Right ventricle myocardium inferior (tissue), 1 donor: ENCODE results near the gene MPG. TPM values are rescaled to one million over a fixed set of nuclear protein-coding genes. Genes with fewer than 3 reads are reported as not detected.
A peak's percentile ranks its signal among the peaks of the same experiment; 100 is the strongest.

Experiments
- ATAC-seq: fragments of 200-7000 bp; cut with Tn5 transposase; one replicate; pipeline ENCODE4 v1.9.1; 2020; ENCODE audit warnings: mild to moderate bottlenecking, moderate library complexity
- DNase-seq: peaks from one replicate; pipeline ENCODE4 v3.0.0; 2021; ENCODE audit errors: missing footprints
- intact Hi-C: fragments of 100-400 bp; cut with DNase I; formaldehyde crosslinking; loops from one replicate; pipeline ENCODE4 v1.11.0; 2022
- total RNA-seq: library from RNA; stranded (reverse); fragmentation: NEBNext Ultra II Directional; extraction: Animal tissue kit (Norgen Biotek cat#: 25700); gene quantifications from one replicate; pipeline ENCODE4 v1.2.1, GENCODE V29; 2021
- donor health status: DM: no; HTN: yes; CAD: no; lungs with severe emphysema.

The MPG gene
- total RNA-seq, 1 donor from 2014 or later: 37.2 TPM

DNA sequence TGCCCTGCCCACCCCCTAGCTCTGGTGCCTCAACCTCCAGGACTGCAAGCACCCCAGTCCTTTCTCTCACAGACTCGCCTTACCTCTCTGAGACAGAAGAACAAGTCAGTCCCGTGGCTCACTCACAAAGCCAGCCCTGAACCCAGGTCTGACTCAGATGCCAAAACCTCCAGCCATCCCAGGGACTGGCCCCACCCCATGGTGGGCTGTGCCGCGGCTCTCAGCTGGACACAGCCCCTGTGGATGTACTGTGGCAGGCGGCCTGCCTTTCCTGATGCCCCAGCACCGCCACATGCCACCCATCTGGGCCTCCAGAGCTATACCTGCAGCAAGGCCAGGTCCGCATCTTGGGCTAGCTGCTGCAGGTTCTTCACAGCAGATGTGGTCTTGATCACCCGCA is 19.8 kb downstream of the MPG start:
- ATAC-seq (no peak), DNase-seq (no peak)
- intact Hi-C loops: loop anchor here (1.0 kb wide), 1 partner anchor 33 kb away; no protein-coding TSS in a partner anchor

GRCh38 chr16:100989-101388 is 23.0 kb downstream of the MPG start:
- DNase-seq: no peak
- intact Hi-C loops: no loop called here
- ATAC-seq: no peak

DNA sequence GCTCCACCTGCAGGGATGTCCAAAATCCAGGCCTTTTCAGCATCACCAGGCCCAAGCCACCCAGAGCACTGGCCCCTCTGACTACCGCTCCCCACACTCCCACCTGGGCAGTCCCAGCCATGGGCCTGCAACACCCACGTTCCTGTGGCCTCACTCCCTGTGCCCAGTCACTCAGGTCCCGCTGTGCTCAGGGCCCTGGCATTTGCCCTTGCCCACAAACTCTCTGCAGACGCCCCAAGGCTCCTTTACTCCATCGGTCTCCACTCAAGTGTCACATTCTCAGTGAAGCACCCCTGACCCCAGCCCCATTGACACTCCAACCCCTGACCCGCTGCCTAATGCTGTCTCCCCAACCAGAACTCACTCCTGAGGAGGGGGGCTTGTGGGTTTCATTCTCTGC is 23.6 kb downstream of the MPG start:
- no peak for ATAC-seq
- no peak for DNase-seq
- intact Hi-C loops: no loop called here

DNA sequence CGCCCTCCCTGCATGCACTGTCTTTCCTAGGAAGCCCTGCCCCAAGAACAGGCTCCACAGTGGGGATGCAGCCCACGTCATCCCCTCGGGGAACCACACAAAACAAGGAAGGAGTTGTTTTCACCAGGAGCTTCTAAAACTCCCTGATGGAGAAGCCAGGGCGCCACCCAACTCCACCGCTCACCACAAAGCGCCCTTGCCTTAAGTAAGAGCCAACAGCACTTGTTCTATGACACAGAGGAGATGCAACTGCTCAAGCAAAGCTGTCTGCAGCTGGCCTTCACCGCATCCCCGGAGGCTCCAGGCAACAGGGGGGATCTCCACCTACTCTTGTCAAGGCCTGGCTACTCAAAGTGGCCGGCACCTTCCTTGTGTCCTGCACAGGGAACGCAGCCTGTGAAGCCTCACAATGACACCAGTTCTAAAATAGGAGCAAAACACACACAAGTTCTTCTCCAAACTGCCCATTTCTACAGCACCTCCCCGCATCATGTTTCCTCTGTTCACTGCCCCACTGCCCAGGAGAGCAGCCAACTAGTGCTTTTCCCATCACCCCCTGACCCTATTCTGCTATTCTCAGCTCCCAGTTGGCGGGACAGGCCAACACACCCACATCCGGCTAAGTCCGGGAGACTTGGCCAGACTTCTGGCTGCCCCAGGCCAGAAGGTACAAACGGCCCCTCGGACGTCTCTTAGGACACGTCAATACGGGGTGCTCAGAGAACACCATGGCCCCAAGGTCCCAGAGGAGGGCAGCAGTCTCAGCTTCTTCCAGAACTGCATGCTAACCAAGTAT is 24.2 kb downstream of the MPG start:
- DNase-seq (peak; percentile 81), ATAC-seq (peak; percentile 80)
- intact Hi-C loops: no loop called here

- ATAC-seq (no peak), DNase-seq (no peak)
- intact Hi-C loops: no loop called here
Observed at GRCh38 chr16:104355-104754, 26.3 kb downstream of the MPG start.

- intact Hi-C loops: no loop called here
- DNase-seq (no peak), ATAC-seq (no peak)
Observed at GRCh38 chr16:104928-105327, 26.9 kb downstream of the MPG start.

GRCh38 chr16:105521-105920 is 27.5 kb downstream of the MPG start:
- no peak for DNase-seq
- no peak for ATAC-seq
- intact Hi-C loops: no loop called here

GRCh38 chr16:106623-107324 is 28.7 kb downstream of the MPG start:
- no peak for DNase-seq
- intact Hi-C loops: loop anchor here (2.0 kb wide), 2 partner anchors 74 to 256 kb away; partner anchors contain the start of gene HBQ1

GRCh38 chr16:112153-112840 is 34.3 kb downstream of the MPG start:
- DNase-seq (no peak), ATAC-seq (no peak)
- intact Hi-C loops: no loop called here

More at GRCh38 chr16:106623-107324, 28.7 kb downstream of the MPG start:
- ATAC-seq: no peak

DNA sequence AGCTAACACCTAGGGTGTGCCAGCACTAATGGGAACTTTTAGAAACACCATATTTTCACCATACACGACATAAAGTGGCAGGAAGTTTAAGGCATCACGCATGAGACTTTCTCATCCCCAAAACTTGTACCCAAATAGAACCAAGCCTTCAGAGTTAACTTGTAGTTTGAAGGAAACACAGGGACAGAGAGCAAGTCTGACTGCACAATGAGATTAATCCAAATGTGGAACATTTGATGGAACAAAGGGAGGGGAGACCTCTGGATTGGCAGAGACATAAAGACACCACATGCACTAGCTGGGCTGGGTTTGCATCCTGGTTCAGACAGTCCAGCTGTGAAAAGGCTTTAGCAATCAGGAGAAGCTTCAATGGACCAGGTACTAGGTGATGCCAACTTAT is 36.3 kb downstream of the MPG start:
- intact Hi-C loops: no loop called here
- no peak for DNase-seq
- no peak for ATAC-seq

DNA sequence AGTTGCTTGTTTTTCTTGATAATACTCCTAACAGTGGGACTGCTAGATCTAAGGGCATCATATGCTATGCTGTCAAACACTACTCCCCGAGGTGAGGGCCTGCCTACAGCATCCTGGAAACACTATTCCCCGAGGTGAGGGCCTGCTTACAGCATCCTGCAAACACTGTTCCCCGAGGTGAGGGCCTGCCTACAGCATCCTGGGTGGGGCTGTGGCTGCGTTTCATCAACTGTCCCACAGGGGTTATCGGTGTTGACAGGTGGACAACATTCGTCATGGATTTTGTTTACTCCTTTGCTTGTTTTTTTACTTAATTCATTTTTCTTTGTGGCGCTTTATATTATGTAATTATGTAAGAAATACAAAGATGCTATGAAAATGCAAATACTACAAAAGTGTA is 38.0 kb downstream of the MPG start:
- ATAC-seq (no peak), DNase-seq (no peak)
- intact Hi-C loops: no loop called here

DNA sequence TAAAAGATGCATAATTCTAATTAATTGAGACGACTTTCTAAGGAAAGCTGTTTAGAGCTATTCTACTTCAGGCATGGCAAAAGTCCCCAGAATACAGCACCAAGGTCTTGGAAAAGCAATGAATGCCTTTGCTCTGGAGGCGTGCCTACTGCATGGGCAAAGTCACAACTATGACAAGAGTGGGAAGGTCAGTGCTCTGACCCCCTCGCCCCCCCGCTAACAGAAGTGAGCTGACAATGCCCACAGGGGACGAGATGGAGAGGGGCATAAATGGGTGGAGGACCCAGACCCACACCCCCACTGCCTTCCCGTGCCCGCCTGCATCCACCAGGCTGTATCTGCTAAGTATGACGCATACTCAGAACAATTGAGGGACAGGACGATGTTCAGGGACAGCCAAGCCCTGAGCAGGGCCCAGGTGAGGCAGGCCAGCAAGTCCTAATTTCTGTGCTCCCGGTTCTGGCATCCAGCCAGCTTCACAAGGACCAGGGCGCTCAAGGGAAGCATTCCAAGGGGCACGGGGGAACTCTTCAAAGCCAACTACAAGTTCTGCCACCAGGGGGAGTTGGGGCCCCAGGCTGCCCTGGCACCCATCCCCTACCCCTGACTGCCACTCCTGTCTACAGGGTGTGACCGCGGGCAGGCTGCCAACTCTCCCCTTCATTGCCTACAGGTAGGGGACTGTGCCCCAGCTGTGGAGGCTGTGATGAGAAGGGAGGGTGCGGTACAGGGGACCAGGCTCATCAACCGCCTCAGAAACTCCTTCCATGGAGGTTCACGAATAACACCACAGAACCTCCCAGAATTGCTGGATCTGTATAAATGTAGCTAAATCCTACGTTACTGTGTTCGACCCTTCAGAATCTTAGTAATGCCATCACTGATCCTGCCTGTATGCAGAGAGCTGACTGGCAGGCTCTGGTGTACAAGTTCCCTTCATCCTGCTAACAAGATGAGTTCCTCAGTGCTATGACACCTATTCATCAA is 39.6 kb downstream of the MPG start:
- DNase-seq: no peak
- intact Hi-C loops: no loop called here
- peak; percentile 45 for ATAC-seq

DNA sequence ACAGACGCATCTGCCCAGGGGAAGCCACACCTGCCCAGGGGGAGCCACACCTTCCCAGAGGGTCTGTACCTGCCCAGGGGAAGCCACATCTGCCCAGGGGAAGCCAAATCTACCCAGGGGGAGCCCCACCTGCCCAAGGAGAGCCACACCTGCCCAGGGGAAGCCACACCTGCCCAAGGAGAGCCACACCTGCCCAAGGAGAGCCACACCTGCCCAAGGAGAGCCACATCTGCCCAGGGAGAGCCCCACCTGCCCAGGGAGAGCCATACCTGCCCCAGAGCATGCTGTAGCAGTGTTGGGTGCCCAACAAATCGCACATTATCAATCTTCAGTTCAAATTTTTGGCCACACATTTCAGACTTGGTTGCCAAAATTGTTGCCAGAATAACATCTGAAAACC is 40.8 kb downstream of the MPG start:
- intact Hi-C loops: no loop called here
- DNase-seq (no peak), ATAC-seq (no peak)

DNA sequence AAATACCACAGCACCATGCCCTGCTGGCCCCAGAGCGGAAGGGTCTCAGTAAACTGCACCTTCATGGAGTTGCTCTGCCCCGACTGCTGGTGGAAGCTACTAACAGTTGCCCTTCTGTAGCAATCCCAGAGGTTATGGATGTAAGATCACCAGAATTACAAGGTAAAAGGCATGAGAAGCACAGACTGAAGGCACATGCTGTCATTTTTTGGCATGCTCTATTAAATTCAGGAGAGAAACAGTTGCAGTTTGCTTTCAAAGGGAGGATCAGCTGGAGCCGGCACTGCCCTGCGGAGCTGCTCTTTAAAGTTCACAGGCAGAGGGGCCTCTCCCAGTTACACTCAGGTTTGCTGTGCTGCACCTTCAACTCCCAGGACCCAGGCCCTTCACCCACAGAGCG is 41.3 kb downstream of the MPG start:
- intact Hi-C loops: no loop called here
- ATAC-seq (no peak), DNase-seq (no peak)

- DNase-seq (no peak), ATAC-seq (no peak)
- intact Hi-C loops: no loop called here
Observed at GRCh38 chr16:119835-120491, 41.9 kb downstream of the MPG start.

GRCh38 chr16:120756-121155 is 42.7 kb downstream of the MPG start:
- DNase-seq (no peak), ATAC-seq (no peak)
- intact Hi-C loops: no loop called here

DNA sequence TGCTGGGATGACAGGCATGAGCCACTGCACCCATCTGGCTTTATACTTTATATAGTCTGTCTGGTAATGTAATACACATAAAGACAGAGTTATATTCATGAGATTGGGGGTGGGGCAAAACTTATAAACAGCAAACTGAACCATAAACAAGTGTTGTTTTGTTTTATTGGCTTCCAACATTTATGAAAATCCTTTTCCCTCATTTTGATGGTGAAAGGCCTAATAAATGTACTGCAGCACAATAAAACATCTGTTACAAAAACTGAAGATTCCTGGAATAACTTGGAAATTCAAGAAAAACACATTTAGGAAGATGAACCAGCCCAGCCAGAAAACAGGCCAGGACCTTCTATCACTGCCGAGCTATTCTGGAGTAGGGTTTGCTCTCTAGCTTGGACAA is 44.3 kb downstream of the MPG start:
- ATAC-seq (no peak), DNase-seq (no peak)
- intact Hi-C loops: no loop called here
